Fibroblast of skin of abdomen (primary cell): Measurements from ENCODE around the gene KCNS3. TPM values are rescaled to one million over a fixed set of nuclear protein-coding genes. Genes with fewer than 3 reads are reported as not detected.

Experiments used
- DNase-seq: peaks from one replicate; pipeline ENCODE4 v3.0.0-alpha.2; 2013
- polyA plus RNA-seq, 2 experiments: library from polyadenylated mRNA; unstranded; fragments of 120-200 nt; gene quantifications; one replicate each; pipeline ENCODE4 v1.2.1, GENCODE V29; 2013; ENCODE audit not compliant: insufficient read length in 2 of 2

KCNS3 gene, protein sequence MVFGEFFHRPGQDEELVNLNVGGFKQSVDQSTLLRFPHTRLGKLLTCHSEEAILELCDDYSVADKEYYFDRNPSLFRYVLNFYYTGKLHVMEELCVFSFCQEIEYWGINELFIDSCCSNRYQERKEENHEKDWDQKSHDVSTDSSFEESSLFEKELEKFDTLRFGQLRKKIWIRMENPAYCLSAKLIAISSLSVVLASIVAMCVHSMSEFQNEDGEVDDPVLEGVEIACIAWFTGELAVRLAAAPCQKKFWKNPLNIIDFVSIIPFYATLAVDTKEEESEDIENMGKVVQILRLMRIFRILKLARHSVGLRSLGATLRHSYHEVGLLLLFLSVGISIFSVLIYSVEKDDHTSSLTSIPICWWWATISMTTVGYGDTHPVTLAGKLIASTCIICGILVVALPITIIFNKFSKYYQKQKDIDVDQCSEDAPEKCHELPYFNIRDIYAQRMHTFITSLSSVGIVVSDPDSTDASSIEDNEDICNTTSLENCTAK
- 3.5 TPM for polyA plus RNA-seq (2013, experiment 1 of 2; ENCODE audit: insufficient read length)
- polyA plus RNA-seq (2013, experiment 2 of 2; ENCODE audit: insufficient read length) = 4.0 TPM

DNA sequence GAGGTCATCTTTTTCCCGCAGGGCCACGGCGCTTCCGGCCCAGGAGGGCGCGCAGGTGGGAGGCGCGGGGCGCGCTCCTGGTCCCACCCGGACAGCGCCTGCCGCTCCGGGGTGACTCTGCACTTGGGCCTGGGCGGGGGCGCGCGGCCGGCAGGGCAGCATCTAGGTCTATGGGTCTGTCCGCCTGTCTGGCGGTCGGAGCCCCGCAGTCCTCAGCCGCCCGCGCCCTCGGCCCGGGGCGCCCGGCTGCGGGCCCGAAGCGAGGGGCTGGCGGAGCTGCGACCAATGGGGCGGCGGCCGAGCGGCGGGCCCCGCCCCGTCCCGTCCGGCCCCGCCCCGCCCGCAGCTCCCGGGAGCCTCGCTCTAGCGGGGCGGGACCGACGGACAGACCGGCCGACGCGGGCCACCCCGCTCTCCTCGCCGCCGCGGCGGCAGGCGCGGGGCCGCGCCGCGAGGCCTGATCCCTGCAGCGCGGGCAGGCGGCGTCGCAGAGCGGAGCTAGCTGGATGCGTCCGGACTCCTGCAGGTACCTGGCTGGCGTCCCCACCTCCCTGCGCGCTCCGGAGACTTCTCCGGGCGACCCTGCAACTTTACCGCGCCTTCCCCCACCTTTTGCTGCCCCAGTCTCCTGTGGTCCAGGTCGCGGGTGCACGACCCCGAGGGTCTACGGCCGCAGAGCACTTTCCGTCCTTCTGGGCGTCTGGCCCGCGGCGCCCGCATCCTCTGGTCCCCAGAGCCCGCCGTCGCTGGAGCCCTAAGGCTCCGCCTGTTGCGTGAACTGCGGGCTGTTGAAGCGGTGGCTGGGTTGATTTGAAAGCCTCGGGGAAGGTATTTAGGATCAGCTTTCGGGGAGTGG is at the start of gene KCNS3:
TSS of gene KCNS3 (plus strand) at position 387 of the 856 bp plus-strand sequence. CDS start 52,342 bp downstream, outside the sequence.
- peak; percentile 48 for DNase-seq

DNA sequence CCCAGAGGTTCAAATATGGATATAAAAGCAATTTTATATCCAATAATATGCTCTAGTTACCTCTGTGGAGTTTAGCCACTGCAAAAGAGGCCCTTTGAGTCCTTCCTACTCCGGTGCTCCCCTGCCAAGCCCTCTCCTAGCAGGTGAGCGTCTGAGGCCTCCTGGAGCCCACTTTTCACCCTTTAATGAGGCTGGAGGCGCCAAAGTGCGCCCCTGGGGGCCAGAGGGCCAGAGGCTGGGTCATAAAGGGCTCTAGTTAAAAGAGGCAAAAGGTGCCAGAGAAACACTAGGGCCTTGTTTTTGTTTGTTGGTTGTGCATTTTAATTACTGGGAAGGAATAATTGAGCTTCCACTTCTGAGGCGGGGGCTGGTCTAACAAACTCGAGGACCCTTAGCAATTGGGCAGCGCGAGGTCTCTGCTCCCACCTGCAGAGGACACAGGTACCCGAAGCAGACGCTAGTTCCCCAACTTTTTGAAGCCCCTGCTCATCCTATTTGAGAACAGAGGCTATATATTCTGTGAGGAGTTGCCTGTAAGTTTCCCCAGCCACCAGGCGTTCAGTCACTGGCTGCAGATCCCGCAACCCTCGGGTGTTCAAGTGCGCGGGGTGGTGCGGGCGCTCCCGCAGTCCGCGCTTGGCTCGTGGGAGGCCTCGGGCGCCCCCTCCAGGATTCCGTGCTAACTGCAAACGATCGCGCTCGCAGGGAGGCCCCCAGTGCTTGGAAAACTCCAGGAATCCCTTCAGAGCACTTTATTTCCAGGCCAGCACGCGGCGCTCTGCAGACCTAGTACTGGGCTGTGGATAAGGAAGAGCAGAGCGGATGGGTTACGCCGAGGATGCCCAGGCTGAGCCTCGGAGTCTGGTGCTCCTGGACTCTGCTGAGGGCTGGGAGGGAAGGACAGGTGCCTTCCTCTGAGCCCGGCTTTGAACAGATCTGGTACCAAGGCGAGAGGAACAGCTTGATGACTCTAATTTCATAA is 48.1 kb upstream of the KCNS3 start:
- DNase-seq = peak; percentile 77

DNA sequence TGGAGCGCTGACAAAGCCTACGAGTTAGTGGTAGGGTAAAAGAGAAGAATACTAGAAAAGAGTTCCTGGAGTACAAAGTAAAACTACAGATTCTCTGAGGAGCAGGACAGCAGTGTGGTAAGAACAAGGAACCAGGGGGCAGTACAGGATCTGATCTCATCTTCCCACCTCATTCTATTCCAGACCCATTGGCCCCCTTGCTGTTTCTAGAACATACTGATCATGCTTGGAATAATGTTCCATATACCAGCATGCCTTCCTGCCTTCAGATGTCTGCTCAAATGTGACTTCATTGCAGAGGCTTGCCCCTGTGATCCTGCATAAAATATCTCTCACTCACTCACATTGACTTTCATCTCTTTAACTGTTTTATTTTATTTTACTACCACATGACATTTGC is 43.0 kb upstream of the KCNS3 start:
- DNase-seq = peak; percentile 3

DNA sequence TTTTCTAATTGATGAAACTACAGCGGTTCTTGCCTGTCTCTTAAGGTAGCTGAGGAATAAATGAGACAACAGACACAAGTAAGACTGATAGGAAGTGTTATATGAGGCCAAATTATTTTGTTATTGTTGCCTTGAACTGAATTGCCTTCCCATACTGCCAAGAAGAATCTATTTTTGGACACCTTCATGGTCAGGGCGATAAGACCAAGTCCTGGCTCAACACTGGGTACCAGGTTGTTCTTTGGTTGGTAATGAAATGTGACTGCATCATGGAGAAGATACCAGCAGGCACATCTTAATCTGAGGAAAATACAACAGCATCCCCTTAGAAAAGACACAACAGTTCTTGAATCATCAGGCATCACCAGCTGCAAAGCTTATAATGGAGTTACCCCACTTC is 38.5 kb upstream of the KCNS3 start:
- no peak for DNase-seq

DNA sequence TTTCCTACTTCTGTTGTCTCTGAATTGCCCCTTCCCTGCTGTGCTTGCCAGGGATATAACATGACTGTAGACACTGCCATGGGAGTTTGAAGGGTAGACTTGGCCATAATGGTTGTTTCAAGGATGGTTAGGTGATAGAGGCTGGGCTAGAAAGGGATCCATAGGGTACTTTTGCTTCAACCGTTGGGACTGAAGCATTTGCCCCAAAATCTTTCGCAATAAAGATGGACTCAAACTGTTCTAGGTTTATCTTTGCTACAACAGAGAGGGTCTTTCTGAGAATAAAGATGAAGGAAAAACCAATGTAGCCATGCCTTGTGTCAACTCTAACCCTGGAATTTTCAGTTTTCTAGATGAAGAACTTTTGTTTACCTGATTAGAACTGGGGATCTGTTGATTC is 35.0 kb upstream of the KCNS3 start:
- DNase-seq = no peak

- no peak for DNase-seq
Observed at GRCh38 chr2:17845806-17846205, 32.7 kb upstream of the KCNS3 start.

DNA sequence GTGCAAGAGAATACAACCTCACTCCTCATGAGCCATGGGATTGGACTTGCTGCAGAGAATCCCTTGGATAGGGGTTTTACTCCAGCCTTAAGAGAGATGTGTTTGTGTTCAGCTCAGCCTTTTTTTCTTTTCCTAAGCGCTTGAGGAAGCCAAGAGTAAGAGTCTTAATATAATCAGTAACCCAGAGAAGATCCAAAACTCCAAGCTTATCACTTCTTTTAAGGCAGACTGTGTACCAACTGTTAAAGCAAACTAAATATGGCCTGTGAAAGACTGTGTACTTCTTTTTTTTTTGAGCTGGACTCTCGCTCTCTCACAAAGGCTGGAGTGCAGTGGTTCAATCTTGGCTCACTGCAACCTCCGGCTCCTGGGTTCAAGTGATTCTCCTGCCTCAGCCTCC is 31.8 kb upstream of the KCNS3 start:
- DNase-seq = no peak

DNA sequence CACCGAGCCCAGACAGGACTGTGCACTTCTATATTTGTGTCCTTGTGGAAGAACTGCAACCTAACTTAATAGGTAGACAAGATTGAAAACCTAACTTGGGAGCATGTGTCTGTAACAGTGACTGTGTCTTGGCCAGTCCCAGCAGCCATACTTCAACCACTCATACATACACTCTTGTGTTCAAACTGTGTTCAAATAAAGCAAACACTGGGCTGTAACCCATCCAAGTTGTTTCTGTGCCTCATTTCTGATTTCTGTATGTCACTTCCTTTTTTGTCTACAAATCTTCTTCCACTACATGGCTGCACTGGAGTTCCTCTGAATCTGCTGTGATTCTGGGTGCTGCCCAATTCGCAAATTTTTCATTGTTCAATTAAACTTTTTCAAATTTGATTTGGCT is 31.2 kb upstream of the KCNS3 start:
- no peak for DNase-seq

GRCh38 chr2:17849275-17849674 is 29.2 kb upstream of the KCNS3 start:
- no peak for DNase-seq

DNA sequence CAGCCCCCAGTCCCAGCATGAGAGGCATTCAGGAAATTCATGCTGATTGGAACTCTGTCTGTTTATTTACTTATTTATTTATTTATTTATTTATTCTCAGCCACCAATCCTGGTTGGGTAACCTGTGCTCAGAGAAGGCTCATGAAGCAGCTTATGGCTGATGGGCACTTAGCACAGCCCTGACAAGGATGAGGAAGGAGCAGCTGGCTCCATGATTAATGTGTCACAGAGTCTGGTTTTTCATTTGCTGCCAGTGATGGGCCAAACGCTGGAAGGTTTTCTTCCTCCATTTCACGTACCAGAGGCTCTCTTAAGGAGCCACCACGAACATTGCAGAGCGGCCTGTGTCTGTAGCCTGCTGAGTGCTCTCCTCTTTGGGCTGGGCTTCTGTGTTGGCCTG is 28.3 kb upstream of the KCNS3 start:
- DNase-seq = no peak

GRCh38 chr2:17851731-17852585 is 26.5 kb upstream of the KCNS3 start:
- DNase-seq = peak; percentile 74

- DNase-seq = no peak
Observed at GRCh38 chr2:17853799-17854198, 24.7 kb upstream of the KCNS3 start.

DNA sequence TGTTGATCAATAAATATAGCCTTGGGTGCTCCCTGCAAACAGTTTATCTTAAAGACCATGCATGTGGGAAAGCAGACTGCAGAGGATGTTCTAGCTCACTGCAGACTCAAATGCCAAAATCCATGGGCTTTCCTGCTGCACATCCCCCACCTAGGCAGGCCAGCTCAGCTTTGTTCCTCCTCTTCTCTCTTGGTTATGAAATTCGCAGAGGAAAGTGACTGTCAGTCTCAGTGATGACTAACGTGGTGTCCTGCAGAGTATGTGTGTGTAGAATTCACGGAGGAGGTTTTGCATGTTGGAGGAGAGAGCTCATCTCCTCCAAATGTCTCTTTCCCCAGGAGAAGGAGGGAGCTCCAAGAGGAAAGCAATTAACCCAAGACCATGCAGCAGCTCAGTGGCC is 21.4 kb upstream of the KCNS3 start:
- DNase-seq = peak; percentile 57

DNA sequence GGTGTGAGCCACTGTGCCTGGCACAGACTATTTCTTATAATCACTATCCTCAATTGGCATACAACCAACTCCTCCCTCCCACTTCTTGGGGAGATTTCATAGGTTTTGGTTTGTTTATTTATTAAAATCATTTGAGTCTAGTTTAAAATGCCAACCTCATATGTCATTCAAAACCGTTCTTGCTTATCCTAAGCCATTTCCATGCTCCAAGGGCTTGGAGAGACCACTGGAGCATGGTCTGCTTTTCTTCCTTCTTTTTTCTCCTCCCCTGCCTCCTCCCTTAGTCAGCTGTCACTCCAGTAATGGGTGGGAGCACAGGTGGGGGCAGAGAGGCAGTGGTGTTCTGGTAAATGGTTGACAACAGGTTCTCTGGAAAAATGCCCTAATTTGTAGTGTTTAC is 20.4 kb upstream of the KCNS3 start:
- DNase-seq = no peak

- no peak for DNase-seq
Observed at GRCh38 chr2:17863539-17863938, 14.9 kb upstream of the KCNS3 start.

DNA sequence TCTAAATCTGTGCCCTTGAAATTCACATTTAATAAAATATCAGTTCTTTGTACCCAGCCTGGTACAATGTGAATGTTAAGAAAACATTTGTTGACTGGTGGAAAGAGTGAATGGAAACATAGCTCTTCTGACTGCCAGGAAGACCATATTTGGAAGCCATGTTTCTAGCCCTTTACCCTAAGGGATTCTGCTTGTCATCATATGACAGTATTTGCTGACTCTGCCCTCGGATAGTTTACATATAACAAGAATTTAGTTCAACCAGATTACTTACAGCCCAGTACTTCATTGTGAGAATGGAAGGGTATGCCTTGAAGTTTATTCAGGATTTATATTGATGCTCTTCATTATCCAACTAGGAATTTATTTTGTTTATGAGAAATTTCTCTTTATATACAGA is 13.8 kb upstream of the KCNS3 start:
- DNase-seq = no peak

GRCh38 chr2:17867133-17867532 is 11.3 kb upstream of the KCNS3 start:
- no peak for DNase-seq

DNA sequence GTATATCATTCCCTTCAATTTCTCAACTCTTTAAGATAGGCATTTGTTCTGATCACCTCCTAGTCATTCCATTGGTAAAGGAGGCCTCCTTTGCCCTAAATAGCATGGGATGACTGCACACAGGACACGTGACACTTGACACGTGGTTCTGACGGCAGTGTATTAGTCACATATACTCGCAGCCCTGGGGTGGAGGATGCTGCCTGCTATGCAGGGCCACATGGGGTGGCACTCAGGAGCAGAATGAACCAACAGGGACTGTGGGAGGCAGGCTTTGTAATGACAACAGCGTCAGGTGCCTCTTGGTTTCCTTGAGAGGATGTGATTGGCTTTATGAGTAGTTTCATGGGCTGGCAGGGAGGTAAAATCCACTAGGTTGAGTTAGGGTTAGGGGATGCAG is 9.3 kb upstream of the KCNS3 start:
- no peak for DNase-seq

DNA sequence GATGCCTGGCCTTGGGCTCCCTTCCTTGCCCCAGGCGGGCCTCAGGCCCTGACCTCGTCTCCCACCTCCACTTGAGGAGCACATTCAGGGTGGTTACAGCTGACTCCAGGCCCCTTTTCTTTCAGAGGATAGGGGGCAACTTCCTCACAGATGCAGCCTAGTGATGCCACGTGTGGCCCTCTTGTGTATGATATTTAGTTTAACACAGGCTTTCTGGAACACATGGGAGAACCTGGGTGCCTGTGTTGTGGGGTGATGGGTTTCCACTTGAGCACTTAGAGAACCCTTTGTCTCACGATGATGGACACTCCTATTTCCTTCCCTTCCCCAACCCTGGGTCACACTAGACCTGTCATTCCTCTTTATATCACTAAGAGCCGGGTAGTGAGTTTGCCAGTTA is 6.8 kb upstream of the KCNS3 start:
- no peak for DNase-seq

- DNase-seq = no peak
Observed at GRCh38 chr2:17873021-17873420, 5.4 kb upstream of the KCNS3 start.

- no peak for DNase-seq
Observed at GRCh38 chr2:17876590-17876989, 1.9 kb upstream of the KCNS3 start.
